SH-SY5Y (cell line): ENCODE data around the gene RGL1.

Source experiments
- GATA2 ChIP-seq: IDR thresholded peaks from 2 replicates; pipeline ENCODE4 v1.6.1; 2011; ENCODE audit warnings: mild to moderate bottlenecking, low read depth, low read length
- GATA3 ChIP-seq: IDR thresholded peaks from 2 replicates; pipeline ENCODE4 v1.6.1; 2011; ENCODE audit warnings: low read depth, mild to moderate bottlenecking, low read length, moderate library complexity

GRCh38 chr1:183764981-183765380, 39.9 kb upstream of the RGL1 start:
- TF ChIP-seq GATA3 (no peak), GATA2 (no peak)
